K562 (cell line): ENCODE data around the gene ADGRA1. TPM values are rescaled to one million over a fixed set of nuclear protein-coding genes. Genes with fewer than 3 reads are reported as not detected.

Experiments
- ATAC-seq: fragments of 200-7000 bp; cut with Tn5 transposase; 3 replicates; pipeline ENCODE4 v1.9.1; 2020; ENCODE audit warnings: moderate library complexity
- BruUV-seq: library from RNA; stranded (reverse); fragments of 400-500 nt; replicated peaks from 2 replicates; lab custom pipeline; 2021; lab: Mats Ljungman, UMichigan
- CTCF ChIA-PET: fragments of 300-600 bp; formaldehyde crosslinking; extraction: SDS; loops from one replicate; lab custom pipeline; 2021; ENCODE audit warnings: low intra/inter-chr PET ratio; lab: Yijun Ruan, JAX
- POLR2A ChIA-PET: fragments of 300-600, 350-650 bp; sonication (Branson Sonifier 250); formaldehyde crosslinking; extraction: SDS; loops from one replicate; lab custom pipeline; 2021; ENCODE audit warnings: antibody characterized with exemption, inconsistent platforms; lab: Yijun Ruan, JAX
- DNase-seq, 4 experiments: peaks; one replicate each; pipeline versions ENCODE4 v3.0.0 to v3.0.0-alpha.2; 2011 to 2018; ENCODE audit warnings: low spot score in 3 of 4, mixed read lengths in 3 of 4; ENCODE audit errors: extremely low read depth in 1 of 4
- FAIRE-seq: peaks from 2 replicates; lab custom pipeline; 2011; peaks lifted over from hg19 to GRCh38; lab: Jason Lieb, UNC
- H2AFZ ChIP-seq: 2 replicates; pipeline ENCODE4 v1.6.0; 2011; ENCODE audit warnings: low read depth, low read length, control low read depth, inconsistent platforms
- H3K27ac ChIP-seq: fragments of 200-600 bp; 3 replicates; pipeline ENCODE4 v1.8.0; 2011; ENCODE audit warnings: low read depth, mild to moderate bottlenecking, control low read depth, inconsistent platforms, low read length, moderate library complexity, mixed read lengths; ENCODE audit errors: extremely low read depth
- H3K27me3 ChIP-seq, 2 experiments: fragments of 300-600 bp in 1 of 2; 2 replicates in 1 of 2; 3 replicates in 1 of 2; pipeline versions ENCODE4 v1.6.0 to v1.8.0; 2011; ENCODE audit warnings: inconsistent platforms in 2 of 2, low read length in 2 of 2, mild to moderate bottlenecking in 1 of 2, mixed read lengths in 1 of 2, moderate library complexity in 1 of 2; ENCODE audit not compliant: control insufficient read depth in 2 of 2, insufficient read depth in 2 of 2
- H3K36me3 ChIP-seq: fragments of 300-600 bp; 3 replicates; pipeline ENCODE4 v1.8.0; 2011; ENCODE audit warnings: mild to moderate bottlenecking, low read length, inconsistent platforms; ENCODE audit not compliant: control insufficient read depth, insufficient read depth
- H3K4me1 ChIP-seq, 2 experiments: fragments of 200-600 bp in 1 of 2; replicated peaks in 1 of 2; 2 replicates in 1 of 2; 3 replicates in 1 of 2; pipeline versions ENCODE4 v1.5.1 to v1.8.0; 2011; ENCODE audit warnings: inconsistent platforms in 2 of 2, low read length in 2 of 2, mild to moderate bottlenecking in 1 of 2, mixed read lengths in 1 of 2, moderate library complexity in 1 of 2; ENCODE audit not compliant: control insufficient read depth in 2 of 2, insufficient read depth in 2 of 2
- H3K4me2 ChIP-seq: 2 replicates; pipeline ENCODE4 v1.6.1; 2011; ENCODE audit warnings: low read length, control low read depth, inconsistent platforms, mixed read lengths; ENCODE audit not compliant: insufficient read depth
- H3K4me3 ChIP-seq: fragments of 200-600 bp; sonication (generic), shearing (Covaris generic); 2 replicates; pipeline ENCODE4 v1.5.1; 2016; ENCODE audit warnings: control low read depth, inconsistent platforms
- H3K79me2 ChIP-seq: fragments of 200-600 bp; 3 replicates; pipeline ENCODE4 v1.8.0; 2011; ENCODE audit warnings: low read length, inconsistent platforms; ENCODE audit not compliant: control insufficient read depth, insufficient read depth
- H3K9ac ChIP-seq, 2 experiments: 2 replicates each; pipeline versions ENCODE4 v1.6.0 to v1.6.1; 2011; ENCODE audit warnings: low read depth in 2 of 2, low read length in 2 of 2, control low read depth in 1 of 2, inconsistent platforms in 1 of 2, mild to moderate bottlenecking in 1 of 2, mixed read lengths in 1 of 2; ENCODE audit not compliant: insufficient read depth in 1 of 2
- H3K9me1 ChIP-seq: one replicate; pipeline ENCODE4 v1.6.0; 2011; ENCODE audit warnings: inconsistent platforms, mild to moderate bottlenecking, low read length, moderate library complexity; ENCODE audit not compliant: control insufficient read depth, insufficient read depth
- H3K9me3 ChIP-seq: replicated peaks from 2 replicates; pipeline ENCODE4 v1.5.1; 2011; ENCODE audit warnings: low read depth, low read length, inconsistent platforms; ENCODE audit not compliant: control insufficient read depth, insufficient read depth
- H4K20me1 ChIP-seq: replicated peaks from 2 replicates; pipeline ENCODE4 v1.6.1; 2011; ENCODE audit warnings: low read length, inconsistent platforms, mixed read lengths; ENCODE audit not compliant: control insufficient read depth, insufficient read depth
- EGR1 ChIP-seq: fragments of 450-650 bp; conservative IDR thresholded peaks from 2 replicates; pipeline ENCODE4 v1.6.1; 2017; ENCODE audit warnings: mild to moderate bottlenecking
- PPARD ChIP-seq: fragments of 250-450 bp; sonication (Bioruptor Pico); IDR thresholded peaks from 2 replicates; pipeline ENCODE4 v1.8.0; 2022; ENCODE audit warnings: inconsistent platforms, mild to moderate bottlenecking, moderate library complexity
- SIRT6 ChIP-seq: IDR thresholded peaks from one replicate; pipeline ENCODE4 v1.6.1; 2012; ENCODE audit warnings: low read depth, mild to moderate bottlenecking, control low read depth, inconsistent platforms, low read length, moderate library complexity
- ZNF146 ChIP-seq: IDR thresholded peaks from one replicate; pipeline ENCODE4 v1.6.1; 2018; ENCODE audit warnings: missing compliant biosample characterization; ENCODE audit not compliant: unreplicated experiment
- ZNF57 ChIP-seq: fragments of 450-650 bp; formaldehyde crosslinking; IDR thresholded peaks from 2 replicates; pipeline ENCODE4 v1.4.0; 2020; ENCODE audit warnings: mild to moderate bottlenecking, moderate library complexity
- WGBS: fragments of 100-300 bp; shearing (Covaris generic); methylation state at CpG from one replicate; pipeline ENCODE4 v1.1.6; 2016; ENCODE audit warnings: low coverage, mixed read lengths; ENCODE audit not compliant: insufficient coverage; ENCODE audit errors: missing lambda C conversion rate; 5-methylcytosine and 5-hydroxymethylcytosine counted together
- in situ Hi-C: fragments of 300-500 bp; cut with MboI; formaldehyde crosslinking; loops from 4 replicates; pipeline ENCODE4 v1.15.0; 2018; ENCODE audit warnings: inconsistent platforms, mixed read lengths
- intact Hi-C: fragments of 100-400 bp; cut with micrococcal nuclease; formaldehyde crosslinking; loops from 2 replicates; pipeline ENCODE4 v1.14.2; 2022
- polyA plus RNA-seq, 8 experiments: library from polyadenylated mRNA; depleted of rRNA in 4 of 8; stranded (reverse) in 5 of 8; unstranded in 3 of 8; fragments of >200 nt; fragmentation: Nextera tagmentation in 2 of 8; fragmentation: Illumina TruSeq in 1 of 8; extraction: Ambion mirVana in 2 of 8; extraction: Trizol in 1 of 8; gene quantifications; 2 replicates each; pipeline versions ENCODE4 v1.2.1 to v1.2.3, GENCODE V29; 2011 to 2014; ENCODE audit warnings: inconsistent platforms in 1 of 8, missing spikeins in 1 of 8
- total RNA-seq, 7 experiments: library from RNA; depleted of rRNA in 6 of 7; stranded (reverse); fragments of >200 nt in 6 of 7; fragmentation: Illumina TruSeq in 2 of 7; extraction: Trizol in 2 of 7; gene quantifications; 2 replicates each; pipeline versions ENCODE4 v1.2.1 to v1.2.3, GENCODE V29; 2011 to 2021; ENCODE audit warnings: low replicate concordance in 1 of 7
- TF ChIP-seq, protein P1 (sequence below): sonication (generic); formaldehyde crosslinking; IDR thresholded peaks from 2 replicates; pipeline ENCODE4 v1.8.1; 2023; ENCODE audit warnings: mild to moderate bottlenecking, missing genetic modification reagents

Gene ADGRA1
- total and polyA plus RNA-seq, 9 of the 15 experiments (the other 6 are each of a cell fraction or from before 2014, with no cell fraction given) = not detected

DNA sequence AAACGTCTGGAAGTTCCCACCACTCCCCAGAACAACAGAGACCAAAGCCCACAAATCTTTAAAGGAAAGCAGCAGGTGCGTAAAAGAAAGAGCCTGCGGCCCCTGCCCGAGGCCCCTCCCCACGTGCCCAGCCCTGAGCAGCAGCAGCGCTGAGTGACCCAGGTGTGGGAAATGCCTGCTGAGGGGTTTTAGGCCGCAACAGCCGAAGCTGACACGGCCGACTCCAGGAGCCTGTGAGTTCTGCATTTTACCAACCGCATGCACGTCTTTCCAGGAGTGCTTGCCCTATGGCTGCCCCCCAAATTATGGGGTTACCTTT is 70.7 kb downstream of the ADGRA1 start:
- Histone ChIP-seq H3K79me2 (no peaks in the 10 kb centered on the region), H3K9ac (no peak overlapping the region), H3K4me2 (no peak overlapping the region), H3K27ac (no peak overlapping the region), H3K4me3 (no peak overlapping the region), H4K20me1 (no peaks in the 10 kb centered on the region; the same call in 1 of the 2 replicates), H3K27me3 (peaks cover 0 to 31% of the 10 kb centered on the region in 2 experiments; a peak in 2 of 5 replicates), H3K4me1 (peaks cover 0 to 37% of the 10 kb centered on the region in 2 experiments; a peak in 3 of 5 replicates), H3K9me1 (no peaks in the 10 kb centered on the region), H2AFZ (no peak overlapping the region), H3K9me3 (no peaks in the 10 kb centered on the region; the same call in 1 of the 2 replicates), H3K36me3 (no peaks in the 10 kb centered on the region)
- TF ChIP-seq, protein P1, sequence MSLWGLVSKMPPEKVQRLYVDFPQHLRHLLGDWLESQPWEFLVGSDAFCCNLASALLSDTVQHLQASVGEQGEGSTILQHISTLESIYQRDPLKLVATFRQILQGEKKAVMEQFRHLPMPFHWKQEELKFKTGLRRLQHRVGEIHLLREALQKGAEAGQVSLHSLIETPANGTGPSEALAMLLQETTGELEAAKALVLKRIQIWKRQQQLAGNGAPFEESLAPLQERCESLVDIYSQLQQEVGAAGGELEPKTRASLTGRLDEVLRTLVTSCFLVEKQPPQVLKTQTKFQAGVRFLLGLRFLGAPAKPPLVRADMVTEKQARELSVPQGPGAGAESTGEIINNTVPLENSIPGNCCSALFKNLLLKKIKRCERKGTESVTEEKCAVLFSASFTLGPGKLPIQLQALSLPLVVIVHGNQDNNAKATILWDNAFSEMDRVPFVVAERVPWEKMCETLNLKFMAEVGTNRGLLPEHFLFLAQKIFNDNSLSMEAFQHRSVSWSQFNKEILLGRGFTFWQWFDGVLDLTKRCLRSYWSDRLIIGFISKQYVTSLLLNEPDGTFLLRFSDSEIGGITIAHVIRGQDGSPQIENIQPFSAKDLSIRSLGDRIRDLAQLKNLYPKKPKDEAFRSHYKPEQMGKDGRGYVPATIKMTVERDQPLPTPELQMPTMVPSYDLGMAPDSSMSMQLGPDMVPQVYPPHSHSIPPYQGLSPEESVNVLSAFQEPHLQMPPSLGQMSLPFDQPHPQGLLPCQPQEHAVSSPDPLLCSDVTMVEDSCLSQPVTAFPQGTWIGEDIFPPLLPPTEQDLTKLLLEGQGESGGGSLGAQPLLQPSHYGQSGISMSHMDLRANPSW (CRISPR knock-in tag) = no peak
- TF ChIP-seq SIRT6 (no peak), PPARD (CRISPR knock-in tag) (no peak), ZNF146 (CRISPR knock-in tag) (no peak), ZNF57 (CRISPR knock-in tag) (no peak), EGR1 (no peak)
- BruUV-seq = no TSS peak
- WGBS = 4% methylated on average over 11 of the region's 12 CpGs
- ATAC-seq = no peak
- ChIA-PET CTCF (no interaction called here), POLR2A (interaction anchor here (0.6 to 1.0 kb wide), 2 partner anchors 13 to 15 kb away, joined by 3 read pairs; no protein-coding TSS in a partner anchor)
- in situ Hi-C loops = no loop called here
- DNase-seq = no peak
- no peak for FAIRE-seq
- intact Hi-C loops = no loop called here
